HAP-1 (cell line): Measurements from ENCODE around the gene NAP1L4.
A peak's percentile ranks its signal among the peaks of the same experiment; 100 is the strongest.

Source experiments
- DNase-seq, 2 experiments: peaks; one replicate each; pipeline ENCODE4 v3.0.0-alpha.2; 2016 to 2020; ENCODE audit warnings: low spot score in 2 of 2
- H3K27me3 ChIP-seq: fragments of 250-450 bp; sonication (Bioruptor Pico); 2 replicates; pipeline ENCODE4 v1.5.1; 2020; ENCODE audit warnings: low read depth, mild to moderate bottlenecking, moderate library complexity
- H3K36me3 ChIP-seq: fragments of 250-450 bp; sonication (Bioruptor Pico); replicated peaks from 2 replicates; pipeline ENCODE4 v1.5.1; 2020; ENCODE audit warnings: mild to moderate bottlenecking
- H3K4me1 ChIP-seq: fragments of 250-450 bp; sonication (Bioruptor Pico); 2 replicates; pipeline ENCODE4 v1.5.1; 2020; ENCODE audit warnings: mild to moderate bottlenecking
- H3K4me3 ChIP-seq: fragments of 250-450 bp; sonication (Bioruptor Pico); 2 replicates; pipeline ENCODE4 v1.5.1; 2020; ENCODE audit warnings: mild to moderate bottlenecking, moderate library complexity
- H3K9me3 ChIP-seq: fragments of 250-450 bp; sonication (Bioruptor Pico); 2 replicates; pipeline ENCODE4 v1.5.1; 2020; ENCODE audit warnings: mild to moderate bottlenecking, moderate library complexity
- in situ Hi-C: fragments of 300-500 bp; cut with MboI; formaldehyde crosslinking; loops from 3 replicates; pipeline ENCODE4 v1.14.3; 2020; ENCODE audit warnings: low sequenced_read_pairs, inconsistent platforms, mixed read lengths

NAP1L4 gene, protein sequence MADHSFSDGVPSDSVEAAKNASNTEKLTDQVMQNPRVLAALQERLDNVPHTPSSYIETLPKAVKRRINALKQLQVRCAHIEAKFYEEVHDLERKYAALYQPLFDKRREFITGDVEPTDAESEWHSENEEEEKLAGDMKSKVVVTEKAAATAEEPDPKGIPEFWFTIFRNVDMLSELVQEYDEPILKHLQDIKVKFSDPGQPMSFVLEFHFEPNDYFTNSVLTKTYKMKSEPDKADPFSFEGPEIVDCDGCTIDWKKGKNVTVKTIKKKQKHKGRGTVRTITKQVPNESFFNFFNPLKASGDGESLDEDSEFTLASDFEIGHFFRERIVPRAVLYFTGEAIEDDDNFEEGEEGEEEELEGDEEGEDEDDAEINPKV

GRCh38 chr11:2992234-2992996 lies at the start of gene NAP1L4:
NAP1L4 (minus strand) TSS chr11:2992329; CDS start chr11:2979220, 13,109 bp downstream.
- no peaks in the 10 kb centered on the region for H3K9me3 ChIP-seq
- in situ Hi-C loops: no loop called here
- no peaks in the 10 kb centered on the region for H3K36me3 ChIP-seq
- H3K4me1 ChIP-seq: peaks cover 15% of the 10 kb centered on the region
- peak within 1 kb of the TSS; percentile 87 for H3K4me3 ChIP-seq
- DNase-seq: peak; percentile 95 to 98
- H3K27me3 ChIP-seq: no peaks in the 10 kb centered on the region

DNA sequence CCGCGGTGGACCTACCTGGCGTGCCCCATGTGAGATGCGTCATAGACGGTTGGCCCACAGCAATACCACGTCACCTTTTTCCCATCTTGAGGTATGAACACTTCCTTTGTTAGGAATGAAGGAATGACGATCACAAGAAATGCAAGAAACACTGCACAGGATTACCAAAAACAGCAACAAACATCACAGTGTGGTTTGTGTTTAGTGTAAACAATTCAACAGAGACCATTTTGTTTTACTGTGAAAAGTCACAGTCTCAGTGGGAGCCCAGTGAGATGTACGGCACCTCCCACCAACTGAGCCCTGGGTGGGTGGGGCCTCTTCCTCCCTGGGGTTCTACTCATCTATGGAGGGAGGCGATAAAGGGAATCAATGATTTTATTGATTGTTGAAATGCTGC lies 48.8 kb upstream of the NAP1L4 start:
- no peaks in the 10 kb centered on the region for H3K9me3 ChIP-seq
- H3K27me3 ChIP-seq: no peaks in the 10 kb centered on the region
- in situ Hi-C loops: loop anchor here (5.0 kb wide), 1 partner anchor 51 kb away; no protein-coding TSS in a partner anchor
- H3K36me3 ChIP-seq: peaks cover 84% of the 10 kb centered on the region
- no peak overlapping the region for H3K4me3 ChIP-seq
- no peaks in the 10 kb centered on the region for H3K4me1 ChIP-seq
- DNase-seq: no peak

DNA sequence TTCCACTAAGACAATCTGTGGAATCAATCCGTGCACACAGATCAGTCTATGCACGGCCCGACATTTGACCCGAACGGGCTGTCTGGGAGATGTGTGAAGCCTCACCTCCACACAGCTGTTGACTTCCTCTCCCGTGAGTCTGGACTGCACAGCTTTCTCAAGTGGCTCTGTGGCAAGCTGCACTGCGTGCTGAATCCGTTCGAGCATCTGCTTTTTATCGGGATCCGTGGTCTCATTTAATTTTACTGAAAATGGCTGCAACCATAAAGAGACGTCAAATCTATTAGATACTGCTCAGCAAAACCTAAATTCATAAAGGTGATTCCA lies 45.8 kb upstream of the NAP1L4 start:
- Histone ChIP-seq H3K9me3 (no peaks in the 10 kb centered on the region), H3K27me3 (no peaks in the 10 kb centered on the region), H3K36me3 (peaks cover 90% of the 10 kb centered on the region), H3K4me1 (no peaks in the 10 kb centered on the region), H3K4me3 (no peak overlapping the region)
- in situ Hi-C loops: no loop called here
- DNase-seq: no peak

GRCh38 chr11:3037040-3037944 lies 45.2 kb upstream of the NAP1L4 start:
- DNase-seq: peak; percentile 60 to 87
- in situ Hi-C loops: no loop called here
- H3K4me1 ChIP-seq: no peaks in the 10 kb centered on the region
- H3K9me3 ChIP-seq: no peaks in the 10 kb centered on the region
- H3K27me3 ChIP-seq: no peaks in the 10 kb centered on the region
- H3K36me3 ChIP-seq: peaks cover 91% of the 10 kb centered on the region
- H3K4me3 ChIP-seq: no peak overlapping the region

- Histone ChIP-seq H3K4me3 (no peak overlapping the region), H3K27me3 (no peaks in the 10 kb centered on the region), H3K4me1 (no peaks in the 10 kb centered on the region), H3K9me3 (no peaks in the 10 kb centered on the region), H3K36me3 (peaks cover 88% of the 10 kb centered on the region)
- in situ Hi-C loops: no loop called here
- DNase-seq: no peak
These were observed 44.3 kb upstream of the NAP1L4 start for GRCh38 chr11:3036419-3036818.

DNA sequence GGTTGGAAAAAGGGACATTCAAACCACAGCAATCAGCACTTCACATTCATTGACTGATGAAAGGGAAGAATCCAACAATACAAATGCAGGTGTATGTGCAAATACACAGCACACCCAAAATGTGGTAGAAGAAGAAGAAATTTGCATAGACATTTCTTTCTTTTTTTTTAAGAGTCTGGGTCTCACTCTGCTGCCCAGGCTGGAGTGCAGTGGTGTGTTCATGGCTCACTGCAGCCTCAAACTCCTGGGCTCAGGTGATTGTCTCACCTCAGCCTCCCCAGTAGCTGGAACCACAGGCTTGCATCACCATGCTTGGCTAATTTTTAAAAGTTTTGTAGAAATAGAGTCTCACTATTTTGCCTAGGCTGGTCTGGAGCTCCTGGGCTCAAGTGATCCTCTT lies 43.2 kb upstream of the NAP1L4 start:
- Histone ChIP-seq H3K4me3 (no peak overlapping the region), H3K4me1 (no peaks in the 10 kb centered on the region), H3K27me3 (no peaks in the 10 kb centered on the region), H3K9me3 (no peaks in the 10 kb centered on the region), H3K36me3 (peaks cover 88% of the 10 kb centered on the region)
- no peak for DNase-seq
- in situ Hi-C loops: no loop called here

DNA sequence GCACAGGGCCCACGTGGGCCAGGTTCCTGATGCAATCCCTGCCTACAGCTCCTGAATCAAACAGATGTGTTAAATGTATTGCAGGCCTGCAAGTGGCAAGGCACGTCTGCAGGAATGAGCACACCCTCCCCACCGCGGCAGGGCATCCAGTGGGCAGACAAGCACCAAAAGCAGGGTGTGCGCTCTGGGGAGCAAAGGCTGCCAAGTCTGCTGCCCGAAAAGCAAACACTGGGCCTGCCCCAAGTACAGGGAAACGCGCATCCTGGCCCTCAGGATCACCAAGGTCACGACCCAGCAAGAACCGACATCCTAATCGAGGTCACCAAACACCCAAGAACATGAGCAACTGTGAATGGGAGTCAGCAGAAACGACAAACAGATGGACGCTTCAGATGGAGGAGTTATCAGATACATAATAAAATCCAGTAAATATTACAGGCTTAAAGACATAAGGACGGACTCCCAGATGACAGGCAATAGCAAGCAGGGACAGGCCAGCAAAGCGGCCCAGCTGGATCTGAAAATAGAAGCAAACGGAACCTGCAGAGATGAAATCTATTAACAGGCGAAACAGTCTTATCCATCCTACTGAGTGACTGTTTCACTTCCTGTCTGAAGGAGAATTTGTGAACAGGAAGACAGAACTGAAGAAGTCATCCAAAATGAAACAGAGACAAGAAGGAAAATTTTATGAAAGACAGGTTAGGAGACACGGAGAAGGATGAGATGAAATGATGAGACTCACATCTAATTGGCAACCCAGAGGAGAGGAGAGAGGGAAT lies 38.4 kb upstream of the NAP1L4 start:
- no peak for DNase-seq
- Histone ChIP-seq H3K27me3 (no peaks in the 10 kb centered on the region), H3K9me3 (no peaks in the 10 kb centered on the region), H3K4me1 (no peaks in the 10 kb centered on the region), H3K4me3 (no peak overlapping the region), H3K36me3 (peaks cover 82% of the 10 kb centered on the region)
- in situ Hi-C loops: no loop called here

GRCh38 chr11:3028813-3029212 lies 36.7 kb upstream of the NAP1L4 start:
- H3K36me3 ChIP-seq: peaks cover 83% of the 10 kb centered on the region

GRCh38 chr11:3026803-3027202 lies 34.7 kb upstream of the NAP1L4 start:
- no peak for DNase-seq
- H3K9me3 ChIP-seq: no peaks in the 10 kb centered on the region
- no peak overlapping the region for H3K4me3 ChIP-seq
- H3K27me3 ChIP-seq: no peaks in the 10 kb centered on the region
- in situ Hi-C loops: no loop called here
- H3K36me3 ChIP-seq: peaks cover 70% of the 10 kb centered on the region
- H3K4me1 ChIP-seq: no peaks in the 10 kb centered on the region

More at GRCh38 chr11:3028813-3029212, 36.7 kb upstream of the NAP1L4 start:
- Histone ChIP-seq H3K4me1 (no peaks in the 10 kb centered on the region), H3K4me3 (no peak overlapping the region), H3K27me3 (no peaks in the 10 kb centered on the region), H3K9me3 (no peaks in the 10 kb centered on the region)
- DNase-seq: no peak
- in situ Hi-C loops: no loop called here

DNA sequence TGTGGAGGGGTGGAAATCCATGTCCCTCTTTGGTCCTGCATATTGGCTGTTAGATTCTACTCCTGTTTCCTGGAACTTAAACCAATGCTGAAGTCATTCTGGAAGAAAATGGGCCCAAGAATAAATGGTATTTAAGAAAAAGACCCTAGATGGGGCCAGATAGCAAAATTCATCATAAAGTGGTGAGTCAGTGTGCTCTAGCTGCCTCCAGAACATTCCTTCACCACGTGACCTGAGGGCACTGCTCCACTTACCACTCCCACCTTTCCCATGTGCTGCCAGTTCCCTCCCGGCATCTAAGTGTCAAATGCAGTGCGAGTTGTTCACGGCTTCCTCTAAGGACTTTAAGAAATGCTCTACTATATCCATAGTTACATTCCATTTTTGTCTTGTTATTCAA lies 30.9 kb upstream of the NAP1L4 start:
- Histone ChIP-seq H3K9me3 (no peaks in the 10 kb centered on the region), H3K27me3 (no peaks in the 10 kb centered on the region), H3K36me3 (peaks cover 65% of the 10 kb centered on the region), H3K4me3 (no peak overlapping the region), H3K4me1 (no peaks in the 10 kb centered on the region)
- in situ Hi-C loops: no loop called here
- DNase-seq: no peak

- DNase-seq: no peak
- H3K9me3 ChIP-seq: no peaks in the 10 kb centered on the region
- H3K4me1 ChIP-seq: no peaks in the 10 kb centered on the region
- H3K36me3 ChIP-seq: peaks cover 70% of the 10 kb centered on the region
- no peaks in the 10 kb centered on the region for H3K27me3 ChIP-seq
- in situ Hi-C loops: no loop called here
- no peak overlapping the region for H3K4me3 ChIP-seq
These were observed 30.3 kb upstream of the NAP1L4 start for GRCh38 chr11:3022300-3022967.

DNA sequence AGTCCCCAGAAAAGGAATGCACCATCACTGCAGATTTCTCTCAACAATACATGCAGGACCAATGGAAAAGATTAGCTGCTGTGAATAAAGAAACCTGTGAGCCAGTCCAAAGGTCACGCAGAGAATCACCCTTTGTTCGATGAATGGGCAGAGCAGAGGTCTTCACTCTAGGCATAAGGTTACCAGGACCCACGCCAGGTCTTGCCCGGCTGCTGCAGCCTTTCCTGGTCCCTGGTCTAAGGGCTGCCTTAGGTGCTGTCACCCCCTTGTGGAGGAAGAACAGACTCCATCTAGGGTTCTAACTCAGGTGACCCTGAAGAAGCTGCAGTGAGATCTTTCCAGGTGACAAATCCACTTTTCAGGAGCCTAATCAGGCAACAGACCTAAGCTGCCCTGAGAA lies 29.0 kb upstream of the NAP1L4 start:
- H3K27me3 ChIP-seq: no peaks in the 10 kb centered on the region
- peak in 1 of 2 experiments; percentile 29 for DNase-seq
- in situ Hi-C loops: no loop called here
- H3K4me3 ChIP-seq: no peak overlapping the region
- no peaks in the 10 kb centered on the region for H3K9me3 ChIP-seq
- H3K4me1 ChIP-seq: no peaks in the 10 kb centered on the region
- H3K36me3 ChIP-seq: peaks cover 71% of the 10 kb centered on the region

DNA sequence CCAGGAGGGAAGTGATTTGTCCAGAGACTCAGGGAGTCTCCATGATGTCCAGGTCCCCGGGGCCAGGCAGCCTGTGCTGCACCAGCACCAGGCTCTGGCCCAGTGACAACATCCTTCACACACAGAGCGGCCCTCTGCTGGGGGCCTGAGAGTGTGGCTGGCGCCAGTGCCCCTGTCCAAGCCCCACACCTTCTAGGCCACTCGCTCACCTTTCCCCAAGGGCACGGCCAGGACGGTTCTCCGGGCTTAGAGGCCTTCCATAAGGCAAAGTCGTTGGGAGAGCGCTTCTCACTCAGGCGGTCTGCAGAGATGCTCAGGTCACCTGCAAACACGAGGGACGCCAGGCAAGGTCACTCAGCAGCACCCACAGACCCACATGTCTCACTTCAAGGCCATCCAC lies 27.9 kb upstream of the NAP1L4 start:
- Histone ChIP-seq H3K36me3 (peaks cover 70% of the 10 kb centered on the region), H3K9me3 (no peaks in the 10 kb centered on the region), H3K4me1 (no peaks in the 10 kb centered on the region), H3K27me3 (no peaks in the 10 kb centered on the region), H3K4me3 (no peak overlapping the region)
- DNase-seq: no peak
- in situ Hi-C loops: no loop called here
